HG03354 (cell line): Measurements from ENCODE around the gene ZNF665.
A peak's percentile ranks its signal among the peaks of the same experiment; 100 is the strongest.
"Not testable (repeated sequence)": the region's sequence is repeated elsewhere in the genome, so short reads cannot be mapped to it uniquely, and the experiment has no call there.

Experiments
- ATAC-seq: cut with Tn5 transposase; IDR thresholded peaks from one replicate; pipeline ENCODE4 v1.9.1; 2021; ENCODE audit warnings: mild to moderate bottlenecking; ENCODE audit not compliant: unreplicated experiment, poor library complexity, severe bottlenecking

The ZNF665 gene

DNA sequence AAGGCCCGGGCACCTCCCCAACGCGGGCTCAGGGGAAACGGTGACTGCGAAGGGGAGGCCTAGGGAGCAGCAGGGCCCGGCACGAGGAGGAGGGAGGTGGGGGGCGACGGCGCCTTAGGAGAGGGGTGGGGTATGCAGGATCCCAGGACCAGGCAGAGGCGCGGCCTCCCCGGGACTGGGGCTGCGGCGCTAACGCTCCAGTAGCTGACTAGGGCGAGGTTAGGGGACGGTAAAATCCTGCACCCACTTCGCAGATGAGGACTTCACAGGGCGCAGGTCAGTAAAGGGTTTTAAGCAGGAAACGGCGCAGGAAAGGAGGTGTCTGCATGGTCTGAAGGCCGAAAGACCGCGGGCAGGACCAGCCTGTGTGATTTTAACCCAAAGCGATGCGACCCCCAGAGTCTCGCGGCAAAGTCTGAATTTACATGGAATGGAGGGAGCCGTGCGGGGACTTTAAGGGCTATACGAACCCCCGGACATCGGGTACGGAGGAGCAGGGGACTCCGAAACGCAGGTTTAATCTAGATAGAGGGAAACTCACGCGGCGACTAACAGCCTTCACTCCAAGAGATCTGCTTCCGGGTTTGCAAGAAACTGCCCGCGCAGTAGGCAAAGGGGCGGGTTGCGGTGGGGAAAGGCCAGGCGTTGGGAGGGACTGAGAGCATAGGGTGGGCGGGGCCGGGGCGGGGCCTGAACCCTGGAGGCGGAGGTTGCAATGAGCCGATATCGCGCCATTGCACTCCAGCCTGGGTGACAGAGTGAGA, at the start of gene ZNF665:
Gene ZNF665 (minus strand): TSS at position 588 of the 764 bp plus-strand sequence. CDS start 10,460 bp downstream, outside the sequence.
- no peak for ATAC-seq

GRCh38 chr19:53237114-53237777, 44.1 kb upstream of the ZNF665 start:
- ATAC-seq = no peak

- ATAC-seq = no peak
Observed at GRCh38 chr19:53224606-53225005, 31.4 kb upstream of the ZNF665 start.

GRCh38 chr19:53222716-53223115, 29.6 kb upstream of the ZNF665 start:
- ATAC-seq = not testable (repeated sequence)

DNA sequence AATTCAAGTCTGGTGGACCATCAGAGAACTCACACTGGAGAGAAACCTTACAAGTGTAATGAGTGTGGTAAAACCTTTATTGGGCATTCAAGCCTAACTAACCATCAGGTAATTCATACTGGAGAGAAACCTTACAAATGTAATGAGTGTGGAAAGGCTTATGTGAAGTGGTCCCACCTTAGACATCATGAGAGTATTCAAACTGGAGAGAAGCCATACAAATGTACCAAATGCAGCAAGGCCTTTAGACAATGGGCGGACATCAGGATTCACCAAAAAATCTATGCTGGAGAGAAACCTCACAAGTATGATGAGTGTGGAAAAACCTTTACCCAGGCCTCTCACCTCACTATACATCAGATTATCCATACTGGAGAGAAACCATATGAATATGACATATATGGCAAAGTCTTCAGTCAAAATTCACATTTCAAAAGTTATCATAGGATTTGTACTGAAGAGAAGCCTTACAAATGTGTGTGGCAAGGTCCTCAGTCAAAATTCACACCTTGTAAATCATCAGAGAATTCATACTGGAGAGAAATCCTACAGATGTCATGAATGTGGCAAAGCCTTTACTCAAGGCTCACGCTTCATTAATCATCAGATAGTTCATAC, 19.7 kb upstream of the ZNF665 start:
- ATAC-seq = no peak

DNA sequence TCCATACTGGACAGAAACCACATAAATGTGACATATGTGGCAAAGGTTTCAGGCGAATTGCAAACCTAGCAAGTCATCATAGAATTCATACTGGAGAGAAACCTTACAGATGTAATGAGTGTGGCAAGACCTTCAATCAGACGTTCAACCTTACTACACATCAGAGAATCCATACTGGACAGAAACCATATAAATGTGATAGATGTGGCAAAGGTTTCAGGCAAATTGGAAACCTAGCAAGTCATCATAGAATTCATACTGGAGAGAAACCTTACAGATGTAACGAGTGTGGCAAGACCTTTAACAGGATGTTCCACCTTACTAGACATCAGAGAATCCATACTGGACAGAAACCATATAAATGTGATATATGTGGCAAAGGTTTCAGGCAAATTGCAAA, 18.4 kb upstream of the ZNF665 start:
- not testable (repeated sequence) for ATAC-seq

- peak; percentile 59 for ATAC-seq
Observed at GRCh38 chr19:53196777-53197396, 3.7 kb upstream of the ZNF665 start.

GRCh38 chr19:53195265-53195903, 2.2 kb upstream of the ZNF665 start:
- no peak for ATAC-seq

- ATAC-seq = no peak
Observed at GRCh38 chr19:53193535-53194222, 521 bp upstream of the ZNF665 start.

DNA sequence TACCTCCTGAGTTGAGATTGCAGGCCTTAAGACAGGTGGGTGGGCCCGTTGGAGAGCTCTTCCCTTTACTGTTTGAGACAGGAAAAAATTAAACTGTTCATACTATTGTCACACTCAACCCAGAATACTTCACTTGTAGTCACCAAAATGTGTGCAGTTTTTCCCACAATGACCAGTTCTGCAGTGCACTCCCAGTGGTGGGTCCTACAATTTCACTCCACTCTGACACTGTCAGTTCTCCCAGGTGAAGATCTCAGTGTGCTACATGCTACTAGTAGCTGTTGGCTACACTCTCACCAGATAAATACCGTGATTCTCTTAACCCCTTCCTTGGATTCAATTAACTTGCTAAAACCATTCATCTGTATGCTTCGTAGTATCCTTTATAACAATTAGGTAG, 2.9 kb downstream of the ZNF665 start:
- ATAC-seq = no peak

DNA sequence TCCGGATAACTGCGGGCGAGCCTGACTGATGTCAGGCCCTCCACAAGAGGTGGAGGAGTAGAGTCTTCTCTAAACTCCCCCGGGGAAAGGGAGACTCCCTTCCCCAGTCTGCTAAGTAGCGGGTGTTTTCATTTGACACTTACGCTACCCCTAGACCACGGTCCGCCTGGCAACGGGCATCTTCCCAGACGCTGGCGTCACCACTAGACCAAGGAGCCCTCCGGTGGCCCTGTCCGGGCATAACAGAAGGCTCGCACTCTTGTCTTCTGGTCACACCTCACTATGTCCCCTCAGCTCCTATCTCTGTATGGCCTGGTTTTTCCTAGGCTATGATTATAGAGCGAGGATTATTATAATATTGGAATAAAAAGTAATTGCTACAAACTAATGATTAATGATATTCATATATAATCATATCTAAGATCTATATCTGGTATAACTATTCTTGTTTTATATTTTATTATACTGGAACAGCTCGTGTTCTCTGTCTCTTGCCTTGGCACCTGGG, 3.4 kb downstream of the ZNF665 start:
- ATAC-seq = not testable (repeated sequence)

DNA sequence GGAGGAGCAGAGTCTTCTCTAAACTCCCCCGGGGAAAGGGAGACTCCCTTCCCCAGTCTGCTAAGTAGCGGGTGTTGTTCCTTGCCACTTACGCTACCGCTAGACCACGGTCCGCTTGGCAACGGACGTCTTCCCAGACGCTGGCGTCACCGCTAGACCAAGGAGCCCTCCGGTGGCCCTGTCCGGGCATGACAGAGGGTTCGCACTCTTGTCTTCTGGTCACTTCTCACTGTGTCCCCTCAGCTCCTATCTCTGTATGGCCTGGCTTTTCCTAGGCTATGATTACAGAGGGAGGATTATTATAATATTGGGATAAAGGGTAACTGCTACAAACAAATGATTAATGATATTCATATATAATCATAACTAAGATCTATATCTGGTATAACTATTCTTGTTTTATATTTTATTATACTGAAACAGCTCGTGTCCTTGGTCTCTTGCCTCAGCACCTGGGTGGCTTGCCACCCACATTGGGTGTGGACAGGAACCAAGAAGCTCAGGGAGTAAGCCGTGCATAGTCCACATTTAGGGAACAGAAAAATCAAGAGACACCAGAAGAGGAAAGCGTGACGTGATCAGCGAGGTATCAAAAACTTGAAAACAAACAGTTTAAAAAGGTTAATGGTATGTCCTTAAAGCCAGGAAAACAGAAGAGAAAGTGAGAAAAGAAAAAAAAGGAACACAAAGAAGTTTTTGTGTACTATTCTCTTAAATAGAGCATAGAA, 7.8 kb downstream of the ZNF665 start:
- ATAC-seq = not testable (repeated sequence)

DNA sequence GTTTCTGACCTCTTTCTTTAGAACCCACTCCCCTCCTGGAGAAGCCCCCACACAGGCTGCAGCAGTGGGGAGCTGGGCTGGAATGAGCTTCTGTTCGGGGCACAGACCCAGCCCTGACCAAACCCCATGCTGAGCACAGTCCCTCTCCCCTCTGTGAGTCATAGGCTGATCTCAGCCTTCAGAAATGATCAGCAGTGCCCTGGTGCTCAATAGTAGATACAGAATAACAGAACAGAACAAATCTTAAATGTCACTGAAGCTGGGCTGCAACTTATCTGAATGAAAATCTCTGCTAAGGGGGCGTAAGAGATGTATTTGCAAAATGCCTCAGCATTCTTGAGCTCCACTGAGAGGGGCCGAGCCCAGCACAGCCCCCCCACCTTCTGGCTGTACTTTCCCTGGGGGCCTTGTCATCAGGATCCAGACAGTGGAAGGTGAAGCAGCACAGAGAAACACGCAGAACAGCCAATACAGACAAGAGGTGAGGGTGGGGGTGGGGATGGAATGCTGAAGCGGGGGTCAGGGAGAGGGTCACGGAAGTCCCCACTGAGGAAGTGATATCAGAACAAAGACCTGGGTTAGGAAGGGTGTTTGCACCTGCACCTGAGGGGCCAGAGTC, 9.9 kb downstream of the ZNF665 start:
- no peak for ATAC-seq

DNA sequence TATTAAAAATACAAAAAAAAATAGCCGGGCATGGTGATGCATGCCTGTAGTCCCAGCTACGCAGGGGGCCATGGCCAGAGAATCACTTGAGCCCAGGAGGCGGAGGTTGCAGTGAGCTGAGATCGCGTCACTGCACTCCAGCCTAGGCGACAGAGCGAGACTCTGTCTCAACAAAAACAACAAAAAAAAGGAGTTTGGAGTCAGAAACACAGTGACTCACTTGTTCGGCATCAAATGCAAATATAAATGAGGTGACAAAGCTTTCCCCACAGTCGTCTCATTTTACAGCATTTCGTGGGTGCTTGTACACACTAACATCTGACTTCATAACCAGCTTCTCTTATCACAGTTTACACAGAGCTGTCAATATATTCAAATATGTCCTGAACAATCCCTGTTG, 11.0 kb downstream of the ZNF665 start:
- ATAC-seq = no peak

DNA sequence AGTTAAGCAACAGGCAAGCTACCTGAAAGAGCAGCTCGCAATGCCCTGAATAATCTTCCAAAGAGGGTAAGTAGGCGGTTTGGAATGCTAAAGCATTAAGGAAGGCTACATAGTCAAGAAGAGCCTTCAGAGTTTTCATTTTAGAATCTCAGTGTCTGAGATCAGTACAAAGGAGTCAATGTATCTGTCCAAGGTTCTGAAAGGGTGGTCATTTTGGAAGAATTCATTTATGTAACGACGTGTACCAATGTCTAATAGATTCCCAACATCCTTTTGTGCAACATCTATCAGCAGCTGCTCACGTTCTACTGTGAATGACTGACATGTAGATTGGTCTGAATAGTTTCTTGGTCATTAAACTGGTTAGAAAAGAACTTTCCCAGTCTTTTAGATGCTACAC, 15.2 kb downstream of the ZNF665 start:
- no peak for ATAC-seq

DNA sequence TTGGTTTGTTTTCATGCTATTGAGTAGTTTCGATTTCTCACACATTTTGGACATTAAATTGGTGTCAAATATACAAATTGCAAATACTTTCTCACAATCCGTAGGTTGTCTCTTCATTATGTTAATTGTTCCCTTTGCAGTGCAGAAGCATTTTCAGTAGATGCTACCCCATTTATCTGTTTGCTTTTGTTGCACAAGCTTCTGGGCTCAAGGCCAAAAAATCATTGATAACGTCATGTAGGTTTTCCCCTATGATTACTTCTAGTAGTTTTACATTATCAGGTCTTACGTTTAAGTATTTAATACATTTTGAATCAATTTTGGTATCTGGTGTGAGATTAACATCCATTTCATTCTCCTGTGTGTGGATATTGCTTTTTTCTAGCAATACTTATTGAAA, 20.3 kb downstream of the ZNF665 start:
- no peak for ATAC-seq

DNA sequence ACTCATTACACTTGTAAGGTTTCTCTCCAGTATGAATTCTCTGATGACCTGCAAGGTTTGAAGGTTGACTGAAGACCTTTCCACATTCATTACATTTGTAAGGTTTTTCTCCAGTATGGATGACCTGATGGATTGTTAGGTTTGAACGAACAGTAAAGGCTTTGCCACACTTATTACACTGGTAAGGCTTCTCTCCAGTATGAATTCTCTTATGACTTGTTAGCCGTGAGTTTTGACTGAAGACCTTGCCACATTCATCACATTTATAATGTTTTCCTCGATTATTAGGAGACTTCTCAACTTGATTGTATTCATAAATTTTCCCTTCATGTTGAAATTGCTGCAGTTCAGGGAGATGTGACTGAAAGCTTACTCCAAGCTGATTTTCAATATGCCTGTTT, 27.5 kb downstream of the ZNF665 start:
- no peak for ATAC-seq

DNA sequence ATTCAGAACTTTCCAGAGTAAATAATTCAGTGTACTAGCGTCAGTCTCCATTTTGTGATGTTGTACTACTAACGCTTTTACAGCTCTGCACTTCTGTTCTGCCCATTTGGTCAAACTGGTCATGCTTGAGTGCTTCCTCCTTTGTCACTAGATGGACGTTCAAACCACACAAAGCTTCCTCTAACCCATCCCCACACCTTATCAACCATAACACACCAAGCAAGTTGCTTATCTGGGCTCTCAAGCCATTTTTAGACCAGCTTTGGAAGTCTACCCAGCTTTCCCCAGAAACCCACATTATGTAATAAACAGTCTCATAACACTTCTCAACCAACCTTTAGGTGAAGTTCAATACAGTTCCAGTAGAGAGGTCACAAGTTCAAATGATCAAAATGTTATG, 32.0 kb downstream of the ZNF665 start:
- no peak for ATAC-seq
